ENCODE measurements around the gene RGL2. TPM values are rescaled to one million over a fixed set of nuclear protein-coding genes. Genes with fewer than 3 reads are reported as not detected.

Gene RGL2
- total and polyA plus RNA-seq, 2 of the 13 experiments (the other 11 are each of a cell fraction or from before 2014, with no cell fraction given), result 22.9 to 47.4 TPM

DNA sequence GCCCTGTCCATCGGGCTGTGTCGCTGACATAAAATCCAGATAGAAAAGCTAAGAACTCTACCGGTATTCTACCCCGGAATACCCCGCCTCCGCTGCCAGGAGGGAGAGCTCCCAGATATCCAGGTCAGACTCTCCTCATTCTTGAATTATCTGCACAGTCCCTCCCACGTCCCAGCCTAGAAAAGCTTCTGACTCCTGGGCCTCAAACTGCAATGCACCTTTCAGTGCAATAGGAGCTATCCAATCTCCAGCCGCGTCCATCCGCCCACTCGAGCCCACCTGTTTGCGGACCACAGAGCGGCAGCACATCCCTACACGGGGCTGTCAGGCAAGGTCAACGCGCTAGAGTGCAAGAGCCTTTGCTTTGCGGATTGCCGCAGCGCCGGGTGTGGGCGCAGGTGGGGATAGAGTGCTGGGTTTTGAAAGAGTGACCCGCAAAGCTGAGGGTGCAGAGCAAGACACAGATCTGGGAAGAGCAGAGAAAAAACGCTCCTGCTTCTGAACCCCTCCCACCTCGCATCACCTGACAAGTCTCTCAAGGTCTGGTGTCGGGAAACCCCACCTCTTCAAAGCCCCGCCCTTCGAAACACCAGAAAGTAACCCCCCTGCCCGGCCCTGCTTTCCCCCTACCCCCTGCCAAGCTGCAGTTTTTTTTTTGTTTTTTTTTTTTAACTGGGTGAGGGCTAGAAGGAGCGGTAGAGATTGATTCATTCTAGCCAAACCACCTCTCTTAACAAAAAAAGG is 13.8 kb upstream of the RGL2 start (continued):
- TF ChIP-seq, protein P1, sequence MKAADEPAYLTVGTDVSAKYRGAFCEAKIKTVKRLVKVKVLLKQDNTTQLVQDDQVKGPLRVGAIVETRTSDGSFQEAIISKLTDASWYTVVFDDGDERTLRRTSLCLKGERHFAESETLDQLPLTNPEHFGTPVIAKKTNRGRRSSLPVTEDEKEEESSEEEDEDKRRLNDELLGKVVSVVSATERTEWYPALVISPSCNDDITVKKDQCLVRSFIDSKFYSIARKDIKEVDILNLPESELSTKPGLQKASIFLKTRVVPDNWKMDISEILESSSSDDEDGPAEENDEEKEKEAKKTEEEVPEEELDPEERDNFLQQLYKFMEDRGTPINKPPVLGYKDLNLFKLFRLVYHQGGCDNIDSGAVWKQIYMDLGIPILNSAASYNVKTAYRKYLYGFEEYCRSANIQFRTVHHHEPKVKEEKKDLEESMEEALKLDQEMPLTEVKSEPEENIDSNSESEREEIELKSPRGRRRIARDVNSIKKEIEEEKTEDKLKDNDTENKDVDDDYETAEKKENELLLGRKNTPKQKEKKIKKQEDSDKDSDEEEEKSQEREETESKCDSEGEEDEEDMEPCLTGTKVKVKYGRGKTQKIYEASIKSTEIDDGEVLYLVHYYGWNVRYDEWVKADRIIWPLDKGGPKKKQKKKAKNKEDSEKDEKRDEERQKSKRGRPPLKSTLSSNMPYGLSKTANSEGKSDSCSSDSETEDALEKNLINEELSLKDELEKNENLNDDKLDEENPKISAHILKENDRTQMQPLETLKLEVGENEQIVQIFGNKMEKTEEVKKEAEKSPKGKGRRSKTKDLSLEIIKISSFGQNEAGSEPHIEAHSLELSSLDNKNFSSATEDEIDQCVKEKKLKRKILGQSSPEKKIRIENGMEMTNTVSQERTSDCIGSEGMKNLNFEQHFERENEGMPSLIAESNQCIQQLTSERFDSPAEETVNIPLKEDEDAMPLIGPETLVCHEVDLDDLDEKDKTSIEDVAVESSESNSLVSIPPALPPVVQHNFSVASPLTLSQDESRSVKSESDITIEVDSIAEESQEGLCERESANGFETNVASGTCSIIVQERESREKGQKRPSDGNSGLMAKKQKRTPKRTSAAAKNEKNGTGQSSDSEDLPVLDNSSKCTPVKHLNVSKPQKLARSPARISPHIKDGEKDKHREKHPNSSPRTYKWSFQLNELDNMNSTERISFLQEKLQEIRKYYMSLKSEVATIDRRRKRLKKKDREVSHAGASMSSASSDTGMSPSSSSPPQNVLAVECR (CRISPR knock-in tag; IDR thresholded peaks at IDR 0.05; ENCODE audit: borderline replicate concordance), result peak; percentile 66; the same call in 1 of the 2 replicates
- TF ChIP-seq HNF4A (CRISPR knock-in tag; IDR thresholded peaks at IDR 0.05) (peak; percentile 34; the same call in 1 of the 2 replicates), ZBTB38 (CRISPR knock-in tag; IDR thresholded peaks at IDR 0.05) (peak; percentile 37; the same call in 1 of the 2 replicates), CHCHD3 (CRISPR knock-in tag; IDR thresholded peaks at IDR 0.05) (no peak), FOSL2 (CRISPR knock-in tag; IDR thresholded peaks at IDR 0.05) (peak; percentile 51), SIN3A (IDR thresholded peaks at IDR 0.05; ENCODE audit: borderline replicate concordance, low read depth, low read length) (peak; percentile 12; the same call in 1 of the 2 replicates), YY1 (IDR thresholded peaks at IDR 0.05; ENCODE audit: insufficient read depth, insufficient replicate concordance, low read depth, low read length) (peak; percentile 34), CBX5 (CRISPR knock-in tag; IDR thresholded peaks at IDR 0.05; ENCODE audit: borderline replicate concordance) (peak; percentile 39; the same call in 1 of the 2 replicates), RXRA (CRISPR knock-in tag; IDR thresholded peaks at IDR 0.05) (peak; percentile 96)
- TF ChIP-seq, protein P2, sequence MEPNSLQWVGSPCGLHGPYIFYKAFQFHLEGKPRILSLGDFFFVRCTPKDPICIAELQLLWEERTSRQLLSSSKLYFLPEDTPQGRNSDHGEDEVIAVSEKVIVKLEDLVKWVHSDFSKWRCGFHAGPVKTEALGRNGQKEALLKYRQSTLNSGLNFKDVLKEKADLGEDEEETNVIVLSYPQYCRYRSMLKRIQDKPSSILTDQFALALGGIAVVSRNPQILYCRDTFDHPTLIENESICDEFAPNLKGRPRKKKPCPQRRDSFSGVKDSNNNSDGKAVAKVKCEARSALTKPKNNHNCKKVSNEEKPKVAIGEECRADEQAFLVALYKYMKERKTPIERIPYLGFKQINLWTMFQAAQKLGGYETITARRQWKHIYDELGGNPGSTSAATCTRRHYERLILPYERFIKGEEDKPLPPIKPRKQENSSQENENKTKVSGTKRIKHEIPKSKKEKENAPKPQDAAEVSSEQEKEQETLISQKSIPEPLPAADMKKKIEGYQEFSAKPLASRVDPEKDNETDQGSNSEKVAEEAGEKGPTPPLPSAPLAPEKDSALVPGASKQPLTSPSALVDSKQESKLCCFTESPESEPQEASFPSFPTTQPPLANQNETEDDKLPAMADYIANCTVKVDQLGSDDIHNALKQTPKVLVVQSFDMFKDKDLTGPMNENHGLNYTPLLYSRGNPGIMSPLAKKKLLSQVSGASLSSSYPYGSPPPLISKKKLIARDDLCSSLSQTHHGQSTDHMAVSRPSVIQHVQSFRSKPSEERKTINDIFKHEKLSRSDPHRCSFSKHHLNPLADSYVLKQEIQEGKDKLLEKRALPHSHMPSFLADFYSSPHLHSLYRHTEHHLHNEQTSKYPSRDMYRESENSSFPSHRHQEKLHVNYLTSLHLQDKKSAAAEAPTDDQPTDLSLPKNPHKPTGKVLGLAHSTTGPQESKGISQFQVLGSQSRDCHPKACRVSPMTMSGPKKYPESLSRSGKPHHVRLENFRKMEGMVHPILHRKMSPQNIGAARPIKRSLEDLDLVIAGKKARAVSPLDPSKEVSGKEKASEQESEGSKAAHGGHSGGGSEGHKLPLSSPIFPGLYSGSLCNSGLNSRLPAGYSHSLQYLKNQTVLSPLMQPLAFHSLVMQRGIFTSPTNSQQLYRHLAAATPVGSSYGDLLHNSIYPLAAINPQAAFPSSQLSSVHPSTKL (CRISPR knock-in tag; IDR thresholded peaks at IDR 0.05), result peak; percentile 32; the same call in 1 of the 2 replicates
- TF ChIP-seq, protein P3, sequence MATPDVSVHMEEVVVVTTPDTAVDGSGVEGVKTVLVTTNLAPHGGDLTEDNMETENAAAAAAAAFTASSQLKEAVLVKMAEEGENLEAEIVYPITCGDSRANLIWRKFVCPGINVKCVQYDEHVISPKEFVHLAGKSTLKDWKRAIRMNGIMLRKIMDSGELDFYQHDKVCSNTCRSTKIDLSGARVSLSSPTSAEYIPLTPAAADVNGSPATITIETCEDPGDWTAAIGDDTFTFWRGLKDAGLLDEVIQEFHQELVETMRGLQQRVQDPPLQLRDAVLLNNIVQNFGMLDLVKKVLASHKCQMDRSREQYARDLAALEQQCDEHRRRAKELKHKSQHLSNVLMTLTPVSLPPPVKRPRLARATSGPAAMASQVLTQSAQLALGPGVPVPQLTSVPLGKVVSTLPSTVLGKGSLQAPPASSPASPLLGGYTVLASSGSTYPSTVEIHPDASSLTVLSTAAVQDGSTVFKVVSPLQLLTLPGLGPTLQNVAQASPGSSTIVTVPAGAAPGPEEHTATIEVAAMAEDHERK (CRISPR knock-in tag; IDR thresholded peaks at IDR 0.05; ENCODE audit: low read depth), result peak; percentile 17; the same call in 1 of the 2 replicates
- TF ChIP-seq, protein P4, sequence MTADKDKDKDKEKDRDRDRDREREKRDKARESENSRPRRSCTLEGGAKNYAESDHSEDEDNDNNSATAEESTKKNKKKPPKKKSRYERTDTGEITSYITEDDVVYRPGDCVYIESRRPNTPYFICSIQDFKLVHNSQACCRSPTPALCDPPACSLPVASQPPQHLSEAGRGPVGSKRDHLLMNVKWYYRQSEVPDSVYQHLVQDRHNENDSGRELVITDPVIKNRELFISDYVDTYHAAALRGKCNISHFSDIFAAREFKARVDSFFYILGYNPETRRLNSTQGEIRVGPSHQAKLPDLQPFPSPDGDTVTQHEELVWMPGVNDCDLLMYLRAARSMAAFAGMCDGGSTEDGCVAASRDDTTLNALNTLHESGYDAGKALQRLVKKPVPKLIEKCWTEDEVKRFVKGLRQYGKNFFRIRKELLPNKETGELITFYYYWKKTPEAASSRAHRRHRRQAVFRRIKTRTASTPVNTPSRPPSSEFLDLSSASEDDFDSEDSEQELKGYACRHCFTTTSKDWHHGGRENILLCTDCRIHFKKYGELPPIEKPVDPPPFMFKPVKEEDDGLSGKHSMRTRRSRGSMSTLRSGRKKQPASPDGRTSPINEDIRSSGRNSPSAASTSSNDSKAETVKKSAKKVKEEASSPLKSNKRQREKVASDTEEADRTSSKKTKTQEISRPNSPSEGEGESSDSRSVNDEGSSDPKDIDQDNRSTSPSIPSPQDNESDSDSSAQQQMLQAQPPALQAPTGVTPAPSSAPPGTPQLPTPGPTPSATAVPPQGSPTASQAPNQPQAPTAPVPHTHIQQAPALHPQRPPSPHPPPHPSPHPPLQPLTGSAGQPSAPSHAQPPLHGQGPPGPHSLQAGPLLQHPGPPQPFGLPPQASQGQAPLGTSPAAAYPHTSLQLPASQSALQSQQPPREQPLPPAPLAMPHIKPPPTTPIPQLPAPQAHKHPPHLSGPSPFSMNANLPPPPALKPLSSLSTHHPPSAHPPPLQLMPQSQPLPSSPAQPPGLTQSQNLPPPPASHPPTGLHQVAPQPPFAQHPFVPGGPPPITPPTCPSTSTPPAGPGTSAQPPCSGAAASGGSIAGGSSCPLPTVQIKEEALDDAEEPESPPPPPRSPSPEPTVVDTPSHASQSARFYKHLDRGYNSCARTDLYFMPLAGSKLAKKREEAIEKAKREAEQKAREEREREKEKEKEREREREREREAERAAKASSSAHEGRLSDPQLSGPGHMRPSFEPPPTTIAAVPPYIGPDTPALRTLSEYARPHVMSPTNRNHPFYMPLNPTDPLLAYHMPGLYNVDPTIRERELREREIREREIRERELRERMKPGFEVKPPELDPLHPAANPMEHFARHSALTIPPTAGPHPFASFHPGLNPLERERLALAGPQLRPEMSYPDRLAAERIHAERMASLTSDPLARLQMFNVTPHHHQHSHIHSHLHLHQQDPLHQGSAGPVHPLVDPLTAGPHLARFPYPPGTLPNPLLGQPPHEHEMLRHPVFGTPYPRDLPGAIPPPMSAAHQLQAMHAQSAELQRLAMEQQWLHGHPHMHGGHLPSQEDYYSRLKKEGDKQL (CRISPR knock-in tag; IDR thresholded peaks at IDR 0.05; ENCODE audit: low read depth), result peak; percentile 33; the same call in 1 of the 2 replicates

All from HepG2 (cell line).